ENCODE measurements around the gene RHOT1.
A peak's percentile ranks its signal among the peaks of the same experiment; 100 is the strongest.

The RHOT1 gene

DNA sequence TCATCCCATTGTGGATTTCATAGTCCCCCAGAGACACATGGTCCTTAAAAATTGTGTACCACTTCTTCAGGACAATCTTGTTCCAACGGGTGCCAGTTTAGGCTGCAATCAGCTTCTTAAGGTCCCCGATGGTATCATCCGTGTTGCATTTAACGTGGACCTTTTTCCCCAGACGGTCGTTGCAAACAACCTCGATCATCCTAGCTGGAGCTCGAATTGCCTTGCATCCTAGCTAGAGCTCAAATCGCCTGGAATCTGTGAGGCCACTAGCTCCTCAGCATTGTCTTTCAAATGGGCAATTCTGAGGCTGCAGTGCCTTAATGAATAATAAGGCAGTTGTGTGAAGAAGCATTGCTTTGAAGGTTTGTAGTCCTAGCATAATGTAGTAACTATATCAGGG is 85.6 kb downstream of the RHOT1 start:
- Histone ChIP-seq H3K27me3 (replicated peaks in 2 of 5; ENCODE audit: control insufficient read depth in 4 of 5, insufficient read depth in 5 of 5, low read length in 4 of 5) (no peaks in the 10 kb centered on the region), H3K4me3 (ENCODE audit: control insufficient read depth in 1 of 7, extremely low read depth in 1 of 7, insufficient read depth in 4 of 7, low read depth in 2 of 7, low read length in 6 of 7) (no peak overlapping the region), H3K27ac (ENCODE audit: insufficient read depth in 1 of 2, low read depth in 1 of 2, low read length in 2 of 2, poor library complexity in 1 of 2, severe bottlenecking in 2 of 2) (no peak overlapping the region), H3K9me3 (ENCODE audit: control extremely low read depth in 1 of 5, control insufficient read depth in 4 of 5, insufficient read depth in 2 of 5, low read depth in 1 of 5, low read length in 4 of 5) (no peaks in the 10 kb centered on the region), H3K4me1 (ENCODE audit: control extremely low read depth in 1 of 4, control insufficient read depth in 4 of 4, insufficient read depth in 4 of 4, low read length in 3 of 4) (peaks cover 0 to 6% (median 0%) of the 10 kb centered on the region in 4 experiments), H3K36me3 (ENCODE audit: control insufficient read depth in 4 of 4, insufficient read depth in 4 of 4, low read length in 3 of 4) (peaks cover 7 to 11% (median 9%) of the 10 kb centered on the region in 4 experiments)
- POLR2A ChIA-PET: no interaction called here
- WGBS (ENCODE audit: insufficient coverage): 100% methylated on average over 8 of the region's 9 CpGs
- CTCF ChIA-PET: interaction anchor here (0.8 to 0.9 kb wide), 2 partner anchors 21 to 86 kb away, joined by 3 read pairs; partner anchors contain the start of gene RHOT1
- DNase-seq: no peak

DNA sequence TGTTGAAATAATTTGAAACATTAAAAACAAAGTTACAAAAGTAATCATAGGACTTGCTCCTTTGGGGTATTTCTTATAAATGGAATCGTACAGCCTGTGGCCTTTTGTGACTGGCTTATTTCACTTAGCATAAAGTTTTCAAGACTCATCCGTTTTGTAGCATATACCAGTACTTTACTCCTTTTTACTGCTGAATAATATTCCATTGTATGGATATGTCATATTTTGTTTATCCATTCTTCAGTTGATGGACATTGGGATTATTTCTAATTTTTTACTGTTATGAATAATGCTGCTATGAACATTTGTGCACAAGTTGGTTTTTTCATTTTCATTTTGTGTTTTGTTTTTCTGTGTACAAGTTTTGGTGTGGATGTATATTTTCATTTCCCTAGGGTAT is 93.3 kb downstream of the RHOT1 start:
- DNase-seq: no peak
- CTCF ChIA-PET: no interaction called here
- H3K36me3 ChIP-seq (ENCODE audit: control insufficient read depth in 4 of 4, insufficient read depth in 4 of 4, low read length in 3 of 4): no peaks in the 10 kb centered on the region
- H3K9me3 ChIP-seq (ENCODE audit: control extremely low read depth in 1 of 5, control insufficient read depth in 4 of 5, insufficient read depth in 2 of 5, low read depth in 1 of 5, low read length in 4 of 5): no peaks in the 10 kb centered on the region
- no CpG with 5 or more reads among the region's 2 CpGs for WGBS (ENCODE audit: insufficient coverage)
- peaks cover 0 to 6% (median 0%) of the 10 kb centered on the region in 4 experiments for H3K4me1 ChIP-seq (ENCODE audit: control extremely low read depth in 1 of 4, control insufficient read depth in 4 of 4, insufficient read depth in 4 of 4, low read length in 3 of 4)
- H3K4me3 ChIP-seq (ENCODE audit: control insufficient read depth in 1 of 7, extremely low read depth in 1 of 7, insufficient read depth in 4 of 7, low read depth in 2 of 7, low read length in 6 of 7): no peak overlapping the region
- POLR2A ChIA-PET: no interaction called here
- H3K27ac ChIP-seq (ENCODE audit: insufficient read depth in 1 of 2, low read depth in 1 of 2, low read length in 2 of 2, poor library complexity in 1 of 2, severe bottlenecking in 2 of 2): no peak overlapping the region
- no peaks in the 10 kb centered on the region for H3K27me3 ChIP-seq (replicated peaks in 2 of 5; ENCODE audit: control insufficient read depth in 4 of 5, insufficient read depth in 5 of 5, low read length in 4 of 5)

DNA sequence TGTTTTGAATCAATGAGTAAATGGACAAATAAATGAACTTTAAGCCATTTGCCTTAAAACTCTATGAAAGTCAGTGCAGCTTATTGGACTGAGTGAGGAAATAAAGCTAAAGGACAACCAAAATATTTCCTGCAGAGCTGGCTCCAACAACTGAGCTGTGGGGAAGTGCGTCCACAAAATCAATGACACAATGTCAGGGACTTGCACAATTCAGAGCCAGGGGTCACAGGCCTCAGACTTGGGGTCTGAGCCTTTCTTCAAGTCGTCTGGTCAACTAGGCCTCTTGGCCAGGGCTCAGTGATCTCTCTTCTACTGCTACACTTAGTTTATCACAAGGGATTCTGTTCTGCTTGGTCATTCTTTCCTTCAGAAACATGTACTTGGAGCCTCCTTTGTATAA is 97.2 kb downstream of the RHOT1 start:
- Histone ChIP-seq H3K27me3 (replicated peaks in 2 of 5; ENCODE audit: control insufficient read depth in 4 of 5, insufficient read depth in 5 of 5, low read length in 4 of 5) (no peaks in the 10 kb centered on the region), H3K27ac (ENCODE audit: insufficient read depth in 1 of 2, low read depth in 1 of 2, low read length in 2 of 2, poor library complexity in 1 of 2, severe bottlenecking in 2 of 2) (no peak overlapping the region), H3K36me3 (ENCODE audit: control insufficient read depth in 4 of 4, insufficient read depth in 4 of 4, low read length in 3 of 4) (no peaks in the 10 kb centered on the region), H3K4me1 (ENCODE audit: control extremely low read depth in 1 of 4, control insufficient read depth in 4 of 4, insufficient read depth in 4 of 4, low read length in 3 of 4) (peaks cover 0 to 5% (median 0%) of the 10 kb centered on the region in 4 experiments), H3K9me3 (ENCODE audit: control extremely low read depth in 1 of 5, control insufficient read depth in 4 of 5, insufficient read depth in 2 of 5, low read depth in 1 of 5, low read length in 4 of 5) (no peaks in the 10 kb centered on the region), H3K4me3 (ENCODE audit: control insufficient read depth in 1 of 7, extremely low read depth in 1 of 7, insufficient read depth in 4 of 7, low read depth in 2 of 7, low read length in 6 of 7) (no peak overlapping the region)
- ChIA-PET CTCF (interaction anchor here (1.1 kb wide), 1 partner anchor 12 kb away, joined by 3 read pairs; no protein-coding TSS in a partner anchor), POLR2A (no interaction called here)
- WGBS (ENCODE audit: insufficient coverage): 95% methylated on average over 2 of the region's 2 CpGs
- no peak for DNase-seq

DNA sequence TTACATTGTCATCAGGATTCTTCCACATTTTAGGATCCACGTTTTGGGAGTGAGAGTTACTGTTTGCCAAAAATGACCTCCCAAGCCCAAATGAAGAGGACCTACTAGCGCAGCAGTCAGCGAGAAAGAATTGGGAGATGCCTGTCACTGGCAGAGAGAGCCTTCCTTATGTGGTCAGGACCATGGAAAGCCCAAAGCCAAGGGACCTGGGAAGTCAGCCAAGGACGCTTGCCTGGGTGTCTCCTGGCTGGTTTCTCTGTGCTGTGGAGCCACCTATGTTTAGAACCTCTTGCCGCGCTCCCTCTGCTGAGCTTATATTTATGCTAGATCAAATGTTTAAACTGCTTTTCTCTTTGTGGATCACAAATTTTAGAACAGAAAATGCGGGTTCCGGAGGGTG is 98.4 kb downstream of the RHOT1 start:
- CTCF ChIA-PET: interaction anchor here (1.4 to 2.4 kb wide), 3 partner anchors 11 to 79 kb away, joined by 5 to 8 read pairs (median 5); no protein-coding TSS in a partner anchor

DNA sequence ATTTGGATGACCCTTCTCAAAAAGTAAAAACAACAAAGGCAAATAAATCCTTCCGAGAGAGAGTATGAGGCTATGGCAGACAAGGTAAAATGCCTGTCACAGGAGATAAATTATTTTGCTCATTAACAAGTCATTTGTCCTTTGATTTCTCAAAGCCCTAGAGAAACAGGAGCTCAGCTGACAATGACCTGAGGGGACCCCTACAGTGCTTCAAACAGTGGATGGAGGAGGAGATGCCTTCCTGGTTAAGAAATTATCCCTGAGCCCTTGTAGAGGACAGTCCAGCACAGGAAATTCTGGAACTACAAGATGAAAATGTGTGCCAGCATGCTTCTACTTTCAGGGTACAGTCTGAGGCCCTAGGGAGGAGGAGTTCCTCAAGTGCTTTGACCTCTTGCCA is 99.3 kb downstream of the RHOT1 start:
- no peaks in the 10 kb centered on the region for H3K27me3 ChIP-seq (replicated peaks in 2 of 5; ENCODE audit: control insufficient read depth in 4 of 5, insufficient read depth in 5 of 5, low read length in 4 of 5)
- no peaks in the 10 kb centered on the region for H3K9me3 ChIP-seq (ENCODE audit: control extremely low read depth in 1 of 5, control insufficient read depth in 4 of 5, insufficient read depth in 2 of 5, low read depth in 1 of 5, low read length in 4 of 5)
- no peak overlapping the region for H3K27ac ChIP-seq (ENCODE audit: insufficient read depth in 1 of 2, low read depth in 1 of 2, low read length in 2 of 2, poor library complexity in 1 of 2, severe bottlenecking in 2 of 2)
- no peak overlapping the region for H3K4me3 ChIP-seq (ENCODE audit: control insufficient read depth in 1 of 7, extremely low read depth in 1 of 7, insufficient read depth in 4 of 7, low read depth in 2 of 7, low read length in 6 of 7)
- POLR2A ChIA-PET: no interaction called here
- H3K36me3 ChIP-seq (ENCODE audit: control insufficient read depth in 4 of 4, insufficient read depth in 4 of 4, low read length in 3 of 4): no peaks in the 10 kb centered on the region
- WGBS (ENCODE audit: insufficient coverage): no CpG with 5 or more reads among the region's 1 CpG
- no peak for DNase-seq
- CTCF ChIA-PET: interaction anchor here (1.4 to 2.4 kb wide), 3 partner anchors 10 to 78 kb away, joined by 5 to 8 read pairs (median 5); no protein-coding TSS in a partner anchor
- peaks cover 0 to 5% (median 0%) of the 10 kb centered on the region in 4 experiments for H3K4me1 ChIP-seq (ENCODE audit: control extremely low read depth in 1 of 4, control insufficient read depth in 4 of 4, insufficient read depth in 4 of 4, low read length in 3 of 4)

More for the DNA sequence above, 98.4 kb downstream of the RHOT1 start:
- Histone ChIP-seq H3K27ac (ENCODE audit: insufficient read depth in 1 of 2, low read depth in 1 of 2, low read length in 2 of 2, poor library complexity in 1 of 2, severe bottlenecking in 2 of 2) (no peak overlapping the region), H3K36me3 (ENCODE audit: control insufficient read depth in 4 of 4, insufficient read depth in 4 of 4, low read length in 3 of 4) (no peaks in the 10 kb centered on the region), H3K27me3 (replicated peaks in 2 of 5; ENCODE audit: control insufficient read depth in 4 of 5, insufficient read depth in 5 of 5, low read length in 4 of 5) (no peaks in the 10 kb centered on the region), H3K4me1 (ENCODE audit: control extremely low read depth in 1 of 4, control insufficient read depth in 4 of 4, insufficient read depth in 4 of 4, low read length in 3 of 4) (peaks cover 0 to 5% (median 0%) of the 10 kb centered on the region in 4 experiments), H3K4me3 (ENCODE audit: control insufficient read depth in 1 of 7, extremely low read depth in 1 of 7, insufficient read depth in 4 of 7, low read depth in 2 of 7, low read length in 6 of 7) (no peak overlapping the region), H3K9me3 (ENCODE audit: control extremely low read depth in 1 of 5, control insufficient read depth in 4 of 5, insufficient read depth in 2 of 5, low read depth in 1 of 5, low read length in 4 of 5) (no peaks in the 10 kb centered on the region)
- POLR2A ChIA-PET: no interaction called here
- 92% methylated on average over 6 of the region's 8 CpGs for WGBS (ENCODE audit: insufficient coverage)
- no peak for DNase-seq

DNA sequence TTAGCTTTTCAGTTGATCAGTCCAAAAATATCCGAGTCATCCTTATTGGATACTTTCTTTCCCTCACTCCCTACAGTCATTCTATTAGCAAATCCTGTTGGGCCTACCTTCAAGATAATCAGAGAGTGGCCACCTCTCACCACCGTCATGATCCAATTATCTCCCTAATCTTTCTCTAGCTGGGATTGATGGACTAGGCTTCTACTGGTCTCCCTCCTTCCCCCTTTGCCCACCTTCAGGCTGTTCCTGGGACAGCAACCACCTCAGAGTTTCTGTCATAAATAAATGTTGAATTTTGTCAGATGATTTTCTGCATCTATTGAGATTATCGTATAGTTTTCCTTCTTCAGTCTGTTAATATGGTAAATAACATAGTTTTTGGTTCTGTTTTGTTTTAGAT is 107.2 kb downstream of the RHOT1 start:
- H3K4me1 ChIP-seq (ENCODE audit: control extremely low read depth in 1 of 4, control insufficient read depth in 4 of 4, insufficient read depth in 4 of 4, low read length in 3 of 4): no peaks in the 10 kb centered on the region

DNA sequence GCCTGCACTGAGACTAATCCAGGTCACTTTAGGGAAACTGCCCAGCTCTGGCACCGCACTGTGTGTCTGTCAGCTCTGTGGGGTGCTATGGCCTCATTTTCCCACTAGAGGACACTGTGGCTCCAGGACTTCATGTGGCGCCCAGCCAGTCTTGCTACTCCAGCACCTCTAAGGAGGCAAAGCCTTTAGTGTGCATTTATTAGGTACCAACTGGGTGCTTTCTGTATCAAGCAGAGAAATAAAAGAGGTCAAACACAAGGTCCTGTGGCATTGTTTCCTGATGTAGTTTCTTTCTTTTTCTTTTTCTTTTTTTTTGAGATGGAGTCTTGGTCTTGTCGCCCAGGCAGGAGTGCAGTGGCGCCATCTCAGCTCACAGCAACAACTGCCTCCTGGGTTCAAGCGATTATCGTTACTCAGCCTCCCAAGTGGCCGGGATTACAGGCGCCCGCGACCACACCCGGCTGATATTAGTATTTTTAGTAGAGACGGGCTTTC is 110.9 kb downstream of the RHOT1 start:
- ChIA-PET POLR2A (no interaction called here), CTCF (interaction anchor here (0.5 to 1.8 kb wide), 10 partner anchors 9 to 259 kb away, joined by 3 to 15 read pairs (median 4); no protein-coding TSS in a partner anchor)
- Histone ChIP-seq H3K27ac (ENCODE audit: insufficient read depth in 1 of 2, low read depth in 1 of 2, low read length in 2 of 2, poor library complexity in 1 of 2, severe bottlenecking in 2 of 2) (no peak overlapping the region), H3K9me3 (ENCODE audit: control extremely low read depth in 1 of 5, control insufficient read depth in 4 of 5, insufficient read depth in 2 of 5, low read depth in 1 of 5, low read length in 4 of 5) (no peaks in the 10 kb centered on the region), H3K27me3 (replicated peaks in 2 of 5; ENCODE audit: control insufficient read depth in 4 of 5, insufficient read depth in 5 of 5, low read length in 4 of 5) (peaks cover 0 to 3% (median 0%) of the 10 kb centered on the region in 5 experiments), H3K4me1 (ENCODE audit: control extremely low read depth in 1 of 4, control insufficient read depth in 4 of 4, insufficient read depth in 4 of 4, low read length in 3 of 4) (peaks cover 0 to 4% (median under 1%) of the 10 kb centered on the region in 4 experiments), H3K4me3 (ENCODE audit: control insufficient read depth in 1 of 7, extremely low read depth in 1 of 7, insufficient read depth in 4 of 7, low read depth in 2 of 7, low read length in 6 of 7) (no peak overlapping the region), H3K36me3 (ENCODE audit: control insufficient read depth in 4 of 4, insufficient read depth in 4 of 4, low read length in 3 of 4) (no peaks in the 10 kb centered on the region)
- WGBS (ENCODE audit: insufficient coverage): 54% methylated on average over 7 of the region's 12 CpGs
- peak; percentile 79 to 88 (median 84) for DNase-seq

More for the DNA sequence above, 107.2 kb downstream of the RHOT1 start:
- 100% methylated on average over 3 of the region's 3 CpGs for WGBS (ENCODE audit: insufficient coverage)
- H3K36me3 ChIP-seq (ENCODE audit: control insufficient read depth in 4 of 4, insufficient read depth in 4 of 4, low read length in 3 of 4): no peaks in the 10 kb centered on the region
- ChIA-PET POLR2A (no interaction called here), CTCF (no interaction called here)
- no peaks in the 10 kb centered on the region for H3K27me3 ChIP-seq (replicated peaks in 2 of 5; ENCODE audit: control insufficient read depth in 4 of 5, insufficient read depth in 5 of 5, low read length in 4 of 5)
- no peak for DNase-seq
- H3K9me3 ChIP-seq (ENCODE audit: control extremely low read depth in 1 of 5, control insufficient read depth in 4 of 5, insufficient read depth in 2 of 5, low read depth in 1 of 5, low read length in 4 of 5): no peaks in the 10 kb centered on the region
- H3K4me3 ChIP-seq (ENCODE audit: control insufficient read depth in 1 of 7, extremely low read depth in 1 of 7, insufficient read depth in 4 of 7, low read depth in 2 of 7, low read length in 6 of 7): no peak overlapping the region
- no peak overlapping the region for H3K27ac ChIP-seq (ENCODE audit: insufficient read depth in 1 of 2, low read depth in 1 of 2, low read length in 2 of 2, poor library complexity in 1 of 2, severe bottlenecking in 2 of 2)
